GM12878 (cell line): ENCODE data around the gene CORO7. TPM values are rescaled to one million over a fixed set of nuclear protein-coding genes. Genes with fewer than 3 reads are reported as not detected.

ENCODE experiments used
- BMI1 ChIP-seq: fragments of 450-650 bp; IDR thresholded peaks from 2 replicates; pipeline ENCODE4 v1.6.1; 2016; ENCODE audit warnings: mild to moderate bottlenecking, moderate library complexity, borderline replicate concordance
- CBX3 ChIP-seq: fragments of 200-600 bp; sonication (generic); IDR thresholded peaks from 2 replicates; pipeline ENCODE4 v1.6.1; 2016; ENCODE audit warnings: low read depth, borderline replicate concordance
- CHD1 ChIP-seq: IDR thresholded peaks from 2 replicates; pipeline ENCODE4 v1.6.1; 2012; ENCODE audit warnings: low read depth, low read length, improper control_type of control experiment
- HDAC2 ChIP-seq: fragments of 200-600 bp; sonication (generic); IDR thresholded peaks from 2 replicates; pipeline ENCODE4 v1.6.1; 2017
- IKZF2 ChIP-seq, 2 experiments: fragments of 450-650 bp; IDR thresholded peaks; 2 replicates each; pipeline ENCODE4 v1.6.1; 2017; ENCODE audit warnings: mild to moderate bottlenecking in 2 of 2, moderate library complexity in 2 of 2
- LARP7 ChIP-seq: fragments of 450-650 bp; IDR thresholded peaks from 2 replicates; pipeline ENCODE4 v1.6.1; 2017; ENCODE audit warnings: mild to moderate bottlenecking
- MEF2B ChIP-seq: fragments of 450-650 bp; IDR thresholded peaks from 2 replicates; pipeline ENCODE4 v1.6.1; 2018; ENCODE audit warnings: mild to moderate bottlenecking, moderate library complexity; ENCODE audit not compliant: partially characterized antibody, poor library complexity, severe bottlenecking
- NFYA ChIP-seq: IDR thresholded peaks from 2 replicates; pipeline ENCODE4 v1.6.1; 2011; ENCODE audit warnings: low read depth, mild to moderate bottlenecking, low read length, improper control_type of control experiment, borderline replicate concordance
- NR2F1 ChIP-seq: fragments of 450-650 bp; conservative IDR thresholded peaks from 2 replicates; pipeline ENCODE4 v1.6.1; 2017; ENCODE audit warnings: mild to moderate bottlenecking
- PAX8 ChIP-seq: fragments of 450-650 bp; IDR thresholded peaks from 2 replicates; pipeline ENCODE4 v1.6.1; 2017; ENCODE audit warnings: mild to moderate bottlenecking, moderate library complexity
- POLR2AphosphoS5 ChIP-seq: IDR thresholded peaks from 2 replicates; pipeline ENCODE4 v1.6.1; 2011; ENCODE audit warnings: mild to moderate bottlenecking, low read length, inconsistent platforms
- REST ChIP-seq: IDR thresholded peaks from 2 replicates; pipeline ENCODE4 v1.6.1; 2012; ENCODE audit warnings: mild to moderate bottlenecking, low read depth, low read length
- SIX5 ChIP-seq: IDR thresholded peaks from 2 replicates; pipeline ENCODE4 v1.6.1; 2011; ENCODE audit warnings: mild to moderate bottlenecking, low read depth, low read length, moderate library complexity; ENCODE audit not compliant: severe bottlenecking
- SMAD1 ChIP-seq: fragments of 450-650 bp; IDR thresholded peaks from 2 replicates; pipeline ENCODE4 v1.6.1; 2018; ENCODE audit warnings: mild to moderate bottlenecking, low read depth; ENCODE audit not compliant: partially characterized antibody
- SUZ12 ChIP-seq: fragments of 200-600 bp; sonication (generic); IDR thresholded peaks from one replicate; pipeline ENCODE4 v1.6.1; 2018; ENCODE audit warnings: antibody characterized with exemption, mild to moderate bottlenecking; ENCODE audit not compliant: unreplicated experiment
- TBL1XR1 ChIP-seq: IDR thresholded peaks from 2 replicates; pipeline ENCODE4 v1.6.1; 2012; ENCODE audit warnings: low read depth, low read length, improper control_type of control experiment
- TCF12 ChIP-seq: IDR thresholded peaks from 2 replicates; pipeline ENCODE4 v1.6.1; 2011; ENCODE audit warnings: low read depth, mild to moderate bottlenecking, low read length
- ZNF384 ChIP-seq: IDR thresholded peaks from 2 replicates; pipeline ENCODE4 v1.6.1; 2012; ENCODE audit warnings: low read depth, mild to moderate bottlenecking, low read length, improper control_type of control experiment, borderline replicate concordance
- ZNF592 ChIP-seq: fragments of 450-650 bp; IDR thresholded peaks from 2 replicates; pipeline ENCODE4 v1.6.1; 2017; ENCODE audit warnings: mild to moderate bottlenecking, moderate library complexity
- polyA plus RNA-seq, 11 experiments: library from polyadenylated mRNA; depleted of rRNA in 4 of 11; unstranded in 6 of 11; stranded (reverse) in 5 of 11; fragments of >200 nt; fragmentation: Nextera tagmentation in 4 of 11; fragmentation: Illumina TruSeq in 1 of 11; extraction: Ambion mirVana in 4 of 11; extraction: Trizol in 1 of 11; gene quantifications; 1 replicate in 1 of 11; 2 replicates in 10 of 11; pipeline versions ENCODE4 v1.2.1 to v1.2.3, GENCODE V29; 2011 to 2016; ENCODE audit warnings: inconsistent platforms in 2 of 11, missing spikeins in 2 of 11, low read depth in 1 of 11
- total RNA-seq, 4 experiments: library from RNA; depleted of rRNA in 3 of 4; stranded (reverse); fragments of >200 nt in 3 of 4; fragmentation: Illumina TruSeq in 1 of 4; extraction: Trizol in 1 of 4; gene quantifications; 2 replicates each; pipeline versions ENCODE4 v1.2.1 to v1.2.3, GENCODE V29; 2013 to 2021
- TF ChIP-seq, protein P1 (sequence below): IDR thresholded peaks from 2 replicates; pipeline ENCODE4 v1.6.1; 2011; ENCODE audit warnings: borderline replicate concordance, low read depth, mild to moderate bottlenecking, moderate library complexity, low read length; ENCODE audit not compliant: insufficient read depth, poor library complexity, severe bottlenecking
- TF ChIP-seq, protein P2 (sequence below): IDR thresholded peaks from 2 replicates; pipeline ENCODE4 v1.6.1; 2012; ENCODE audit warnings: low read depth, low read length, improper control_type of control experiment

The CORO7 gene
- total and polyA plus RNA-seq, 10 of the 15 experiments (the other 5 are each of a cell fraction or from before 2014, with no cell fraction given), result 0.64 to 89.2 (median 43.7) TPM

GRCh38 chr16:4414187-4414917, 2.0 kb downstream of the CORO7 start (continued):
- TF ChIP-seq HDAC2 (no peak), CBX3 (no peak), IKZF2 (IDR thresholded peaks at IDR 0.05) (peak; percentile 80 to 86), LARP7 (no peak), TCF12 (no peak), TBL1XR1 (no peak; the same call in 1 of the 2 replicates), SIX5 (no peak), ZNF384 (peak; percentile 83), SMAD1 (peak; percentile 62), NR2F1 (peak; percentile 61), SUZ12 (no peak), REST (no peak), ZNF592 (no peak), NFYA (no peak), MEF2B (peak; percentile 66), CHD1 (no peak), BMI1 (peak; percentile 46; the same call in 1 of the 2 replicates), POLR2AphosphoS5 (peak; percentile 12; the same call in 1 of the 2 replicates), PAX8 (no peak)
- TF ChIP-seq, protein P1, sequence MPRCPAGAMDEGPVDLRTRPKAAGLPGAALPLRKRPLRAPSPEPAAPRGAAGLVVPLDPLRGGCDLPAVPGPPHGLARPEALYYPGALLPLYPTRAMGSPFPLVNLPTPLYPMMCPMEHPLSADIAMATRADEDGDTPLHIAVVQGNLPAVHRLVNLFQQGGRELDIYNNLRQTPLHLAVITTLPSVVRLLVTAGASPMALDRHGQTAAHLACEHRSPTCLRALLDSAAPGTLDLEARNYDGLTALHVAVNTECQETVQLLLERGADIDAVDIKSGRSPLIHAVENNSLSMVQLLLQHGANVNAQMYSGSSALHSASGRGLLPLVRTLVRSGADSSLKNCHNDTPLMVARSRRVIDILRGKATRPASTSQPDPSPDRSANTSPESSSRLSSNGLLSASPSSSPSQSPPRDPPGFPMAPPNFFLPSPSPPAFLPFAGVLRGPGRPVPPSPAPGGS, result peak; percentile 52
- TF ChIP-seq, protein P2, sequence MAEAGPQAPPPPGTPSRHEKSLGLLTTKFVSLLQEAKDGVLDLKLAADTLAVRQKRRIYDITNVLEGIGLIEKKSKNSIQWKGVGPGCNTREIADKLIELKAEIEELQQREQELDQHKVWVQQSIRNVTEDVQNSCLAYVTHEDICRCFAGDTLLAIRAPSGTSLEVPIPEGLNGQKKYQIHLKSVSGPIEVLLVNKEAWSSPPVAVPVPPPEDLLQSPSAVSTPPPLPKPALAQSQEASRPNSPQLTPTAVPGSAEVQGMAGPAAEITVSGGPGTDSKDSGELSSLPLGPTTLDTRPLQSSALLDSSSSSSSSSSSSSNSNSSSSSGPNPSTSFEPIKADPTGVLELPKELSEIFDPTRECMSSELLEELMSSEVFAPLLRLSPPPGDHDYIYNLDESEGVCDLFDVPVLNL, result no peak
